HEK293 (cell line): ENCODE results near the gene CKS1B.

Source experiments
- BCL11B ChIP-seq: fragments of 450-650 bp; formaldehyde crosslinking; IDR thresholded peaks from 2 replicates; pipeline ENCODE4 v1.5.1; 2016; ENCODE audit warnings: low read depth, missing biosample characterization, missing genetic modification characterization
- GLIS1 ChIP-seq: fragments of 450-650 bp; formaldehyde crosslinking; IDR thresholded peaks from 2 replicates; pipeline ENCODE4 v1.5.1; 2016; ENCODE audit warnings: missing biosample characterization, missing genetic modification characterization
- PRDM4 ChIP-seq: fragments of 450-650 bp; formaldehyde crosslinking; IDR thresholded peaks from 2 replicates; pipeline ENCODE4 v1.5.1; 2017; ENCODE audit warnings: missing biosample characterization, missing genetic modification characterization
- ZIC2 ChIP-seq: fragments of 450-650 bp; formaldehyde crosslinking; IDR thresholded peaks from 2 replicates; pipeline ENCODE4 v1.5.1; 2016; ENCODE audit warnings: missing biosample characterization, missing genetic modification characterization
- ZNF112 ChIP-seq: fragments of 450-650 bp; formaldehyde crosslinking; IDR thresholded peaks from 2 replicates; pipeline ENCODE4 v1.5.0; 2017; ENCODE audit warnings: missing biosample characterization, missing genetic modification characterization
- ZNF114 ChIP-seq: fragments of 450-650 bp; formaldehyde crosslinking; IDR thresholded peaks from 2 replicates; pipeline ENCODE4 v1.5.0; 2017; ENCODE audit warnings: missing biosample characterization, missing genetic modification characterization
- ZNF121 ChIP-seq: fragments of 450-650 bp; formaldehyde crosslinking; IDR thresholded peaks from 2 replicates; pipeline ENCODE4 v1.5.1; 2016; ENCODE audit warnings: missing biosample characterization, missing genetic modification characterization
- ZNF184 ChIP-seq: fragments of 450-650 bp; IDR thresholded peaks from 2 replicates; pipeline ENCODE4 v1.5.1; 2018; ENCODE audit warnings: missing biosample characterization, mild to moderate bottlenecking, missing genetic modification characterization
- ZNF24 ChIP-seq: fragments of 450-650 bp; formaldehyde crosslinking; IDR thresholded peaks from 2 replicates; pipeline ENCODE4 v1.5.1; 2016; ENCODE audit warnings: missing biosample characterization, missing genetic modification characterization
- ZNF266 ChIP-seq: fragments of 450-650 bp; formaldehyde crosslinking; IDR thresholded peaks from 2 replicates; pipeline ENCODE4 v1.5.1; 2016; ENCODE audit warnings: missing biosample characterization, missing genetic modification characterization, low read depth
- ZNF416 ChIP-seq: fragments of 450-650 bp; formaldehyde crosslinking; IDR thresholded peaks from 2 replicates; pipeline ENCODE4 v1.5.1; 2016; ENCODE audit warnings: missing biosample characterization, missing genetic modification characterization
- ZNF48 ChIP-seq: fragments of 450-650 bp; formaldehyde crosslinking; IDR thresholded peaks from 2 replicates; pipeline ENCODE4 v1.5.1; 2016; ENCODE audit warnings: missing biosample characterization, missing genetic modification characterization
- ZNF518A ChIP-seq: fragments of 450-650 bp; formaldehyde crosslinking; conservative IDR thresholded peaks from 2 replicates; pipeline ENCODE4 v1.5.1; 2016; ENCODE audit warnings: low read depth, missing biosample characterization, missing genetic modification characterization
- ZNF544 ChIP-seq: fragments of 450-650 bp; formaldehyde crosslinking; IDR thresholded peaks from 2 replicates; pipeline ENCODE4 v1.5.0; 2017; ENCODE audit warnings: missing biosample characterization, missing genetic modification characterization
- ZNF549 ChIP-seq: fragments of 450-650 bp; IDR thresholded peaks from 2 replicates; pipeline ENCODE4 v1.5.1; 2018; ENCODE audit warnings: missing biosample characterization, missing genetic modification characterization, mild to moderate bottlenecking, inconsistent platforms, moderate library complexity
- ZNF658 ChIP-seq: fragments of 450-650 bp; formaldehyde crosslinking; IDR thresholded peaks from 2 replicates; pipeline ENCODE4; 2016; ENCODE audit warnings: missing biosample characterization, missing genetic modification characterization
- ZNF664 ChIP-seq: fragments of 450-650 bp; formaldehyde crosslinking; IDR thresholded peaks from 2 replicates; pipeline ENCODE4 v1.5.1; 2016; ENCODE audit warnings: missing biosample characterization, missing genetic modification characterization
- ZNF677 ChIP-seq: fragments of 450-650 bp; IDR thresholded peaks from 2 replicates; pipeline ENCODE4 v1.5.0; 2018; ENCODE audit warnings: missing biosample characterization, mild to moderate bottlenecking, missing genetic modification characterization, moderate library complexity
- ZNF704 ChIP-seq: fragments of 450-650 bp; formaldehyde crosslinking; IDR thresholded peaks from 2 replicates; pipeline ENCODE4 v1.5.1; 2016; ENCODE audit warnings: missing biosample characterization, missing genetic modification characterization
- ZNF791 ChIP-seq: fragments of 450-650 bp; formaldehyde crosslinking; IDR thresholded peaks from 2 replicates; pipeline ENCODE4 v1.5.1; 2016; ENCODE audit warnings: missing biosample characterization, missing genetic modification characterization
- ZSCAN5A ChIP-seq: fragments of 450-650 bp; formaldehyde crosslinking; IDR thresholded peaks from 2 replicates; pipeline ENCODE4 v1.5.1; 2016; ENCODE audit warnings: missing biosample characterization, missing genetic modification characterization
- TF ChIP-seq, protein P1 (sequence below): fragments of 450-650 bp; formaldehyde crosslinking; IDR thresholded peaks from 2 replicates; pipeline ENCODE4 v1.5.1; 2017; ENCODE audit warnings: missing biosample characterization, missing genetic modification characterization
- TF ChIP-seq, protein P2 (sequence below): fragments of 450-650 bp; formaldehyde crosslinking; IDR thresholded peaks from 2 replicates; pipeline ENCODE4 v1.5.1; 2016; ENCODE audit warnings: missing biosample characterization, missing genetic modification characterization
- TF ChIP-seq, protein P3 (sequence below): fragments of 450-650 bp; formaldehyde crosslinking; IDR thresholded peaks from 2 replicates; pipeline ENCODE4 v1.5.0; 2017; ENCODE audit warnings: missing biosample characterization, missing genetic modification characterization, borderline replicate concordance

The CKS1B gene

DNA sequence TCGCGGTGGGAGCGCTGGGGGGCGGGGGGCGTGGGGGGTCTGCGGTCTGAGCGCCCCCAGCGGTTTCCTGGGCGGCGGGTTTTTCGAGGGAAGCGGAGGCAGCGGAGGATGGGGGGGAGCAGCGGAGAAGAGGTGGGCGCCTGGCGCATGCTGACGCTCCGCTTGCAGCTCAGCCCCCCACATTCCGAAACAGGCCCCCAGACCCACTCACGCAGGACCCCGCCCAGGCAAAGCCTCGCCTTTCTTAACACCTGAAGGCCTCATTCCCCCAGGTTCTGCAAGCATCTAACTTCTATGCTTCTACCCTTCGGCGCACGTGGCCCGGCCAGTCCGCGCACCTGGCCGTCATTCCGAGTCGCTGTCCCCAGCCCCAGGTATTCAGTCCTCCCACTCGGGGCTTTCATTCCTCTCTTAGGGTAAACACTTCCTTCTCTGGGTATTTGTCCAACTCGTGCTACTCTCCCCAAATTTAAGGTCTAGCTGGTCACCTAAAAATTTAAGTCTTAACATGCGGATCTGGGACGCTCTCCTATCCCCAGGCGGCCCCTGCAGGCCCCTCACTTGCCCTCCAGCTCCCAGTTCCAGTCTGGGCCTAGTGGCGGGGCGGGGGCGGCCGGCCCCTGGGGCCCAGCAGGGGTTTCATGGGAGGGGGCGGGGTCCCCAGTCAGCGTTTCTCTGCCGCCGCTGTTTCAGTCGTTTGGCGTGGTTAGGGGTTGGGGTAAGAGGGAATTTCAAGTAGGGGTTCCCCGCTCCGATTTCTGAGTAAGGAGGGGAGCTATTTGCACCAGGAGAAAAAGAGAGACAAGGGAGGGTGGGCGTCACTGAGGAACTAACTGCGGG, 25.3 kb downstream of the CKS1B start (continued):
- TF ChIP-seq ZSCAN5A = no peak
- TF ChIP-seq ZNF24 (tag by site-specific recombination) = no peak
- TF ChIP-seq ZNF518A (tag by site-specific recombination) = no peak
- no peak for TF ChIP-seq ZNF114 (tag by site-specific recombination)
- no peak for TF ChIP-seq ZNF184 (tag by site-specific recombination)
- TF ChIP-seq ZNF266 = no peak
- no peak for TF ChIP-seq ZNF112 (tag by site-specific recombination)
- TF ChIP-seq ZNF416 = no peak
- TF ChIP-seq, protein P1, sequence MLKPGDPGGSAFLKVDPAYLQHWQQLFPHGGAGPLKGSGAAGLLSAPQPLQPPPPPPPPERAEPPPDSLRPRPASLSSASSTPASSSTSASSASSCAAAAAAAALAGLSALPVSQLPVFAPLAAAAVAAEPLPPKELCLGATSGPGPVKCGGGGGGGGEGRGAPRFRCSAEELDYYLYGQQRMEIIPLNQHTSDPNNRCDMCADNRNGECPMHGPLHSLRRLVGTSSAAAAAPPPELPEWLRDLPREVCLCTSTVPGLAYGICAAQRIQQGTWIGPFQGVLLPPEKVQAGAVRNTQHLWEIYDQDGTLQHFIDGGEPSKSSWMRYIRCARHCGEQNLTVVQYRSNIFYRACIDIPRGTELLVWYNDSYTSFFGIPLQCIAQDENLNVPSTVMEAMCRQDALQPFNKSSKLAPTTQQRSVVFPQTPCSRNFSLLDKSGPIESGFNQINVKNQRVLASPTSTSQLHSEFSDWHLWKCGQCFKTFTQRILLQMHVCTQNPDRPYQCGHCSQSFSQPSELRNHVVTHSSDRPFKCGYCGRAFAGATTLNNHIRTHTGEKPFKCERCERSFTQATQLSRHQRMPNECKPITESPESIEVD (tag by site-specific recombination) = no peak
- TF ChIP-seq BCL11B (tag by site-specific recombination) = no peak
- TF ChIP-seq, protein P2, sequence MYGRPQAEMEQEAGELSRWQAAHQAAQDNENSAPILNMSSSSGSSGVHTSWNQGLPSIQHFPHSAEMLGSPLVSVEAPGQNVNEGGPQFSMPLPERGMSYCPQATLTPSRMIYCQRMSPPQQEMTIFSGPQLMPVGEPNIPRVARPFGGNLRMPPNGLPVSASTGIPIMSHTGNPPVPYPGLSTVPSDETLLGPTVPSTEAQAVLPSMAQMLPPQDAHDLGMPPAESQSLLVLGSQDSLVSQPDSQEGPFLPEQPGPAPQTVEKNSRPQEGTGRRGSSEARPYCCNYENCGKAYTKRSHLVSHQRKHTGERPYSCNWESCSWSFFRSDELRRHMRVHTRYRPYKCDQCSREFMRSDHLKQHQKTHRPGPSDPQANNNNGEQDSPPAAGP (tag by site-specific recombination) = no peak
- no peak for TF ChIP-seq ZNF121
- no peak for TF ChIP-seq ZNF704
- no peak for TF ChIP-seq ZNF549
- no peak for TF ChIP-seq ZNF791
- TF ChIP-seq ZNF664 (tag by site-specific recombination) = no peak
- no peak for TF ChIP-seq ZNF544
- no peak for TF ChIP-seq ZNF677 (tag by site-specific recombination)
- TF ChIP-seq PRDM4 (tag by site-specific recombination) = 0 out of 2 replicates have a peak, but pooled peaks have one; percentile 24
- TF ChIP-seq ZIC2 (tag by site-specific recombination) = peak; percentile 64
- TF ChIP-seq ZNF48 = no peak
- no peak for TF ChIP-seq GLIS1 (tag by site-specific recombination)
- TF ChIP-seq, protein P3, sequence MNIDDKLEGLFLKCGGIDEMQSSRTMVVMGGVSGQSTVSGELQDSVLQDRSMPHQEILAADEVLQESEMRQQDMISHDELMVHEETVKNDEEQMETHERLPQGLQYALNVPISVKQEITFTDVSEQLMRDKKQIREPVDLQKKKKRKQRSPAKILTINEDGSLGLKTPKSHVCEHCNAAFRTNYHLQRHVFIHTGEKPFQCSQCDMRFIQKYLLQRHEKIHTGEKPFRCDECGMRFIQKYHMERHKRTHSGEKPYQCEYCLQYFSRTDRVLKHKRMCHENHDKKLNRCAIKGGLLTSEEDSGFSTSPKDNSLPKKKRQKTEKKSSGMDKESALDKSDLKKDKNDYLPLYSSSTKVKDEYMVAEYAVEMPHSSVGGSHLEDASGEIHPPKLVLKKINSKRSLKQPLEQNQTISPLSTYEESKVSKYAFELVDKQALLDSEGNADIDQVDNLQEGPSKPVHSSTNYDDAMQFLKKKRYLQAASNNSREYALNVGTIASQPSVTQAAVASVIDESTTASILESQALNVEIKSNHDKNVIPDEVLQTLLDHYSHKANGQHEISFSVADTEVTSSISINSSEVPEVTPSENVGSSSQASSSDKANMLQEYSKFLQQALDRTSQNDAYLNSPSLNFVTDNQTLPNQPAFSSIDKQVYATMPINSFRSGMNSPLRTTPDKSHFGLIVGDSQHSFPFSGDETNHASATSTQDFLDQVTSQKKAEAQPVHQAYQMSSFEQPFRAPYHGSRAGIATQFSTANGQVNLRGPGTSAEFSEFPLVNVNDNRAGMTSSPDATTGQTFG (tag by site-specific recombination) = no peak
- TF ChIP-seq ZNF658 (tag by site-specific recombination) = no peak
